HG02571 (cell line): Measurements from ENCODE around the gene RNF220.

ENCODE experiments used
- ATAC-seq: cut with Tn5 transposase; IDR thresholded peaks from one replicate; pipeline ENCODE4 v1.9.1; 2021; ENCODE audit warnings: mild to moderate bottlenecking, moderate library complexity; ENCODE audit not compliant: unreplicated experiment

The RNF220 gene

GRCh38 chr1:44576456-44577150 lies 171.5 kb downstream of the RNF220 start:
- no peak for ATAC-seq

DNA sequence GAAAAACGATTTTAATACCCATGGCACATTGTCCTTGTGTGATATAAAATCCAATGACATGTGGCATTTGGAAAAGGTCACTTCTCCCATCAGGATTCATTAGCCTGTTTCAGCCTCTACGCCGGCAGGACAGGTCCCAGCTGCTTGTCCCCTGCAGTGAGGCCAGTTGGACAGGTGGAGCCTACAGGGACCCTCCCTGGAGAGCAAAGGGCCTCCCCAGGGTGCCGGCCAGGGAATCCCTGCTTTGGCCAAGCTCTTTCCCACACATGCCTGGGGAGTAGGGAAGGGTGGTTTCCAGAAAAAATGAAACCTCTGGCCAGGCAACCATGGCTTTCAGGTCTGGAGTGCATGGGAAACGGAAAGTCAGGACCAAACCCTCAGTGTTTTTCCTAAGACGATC lies 176.2 kb downstream of the RNF220 start:
- ATAC-seq: no peak

DNA sequence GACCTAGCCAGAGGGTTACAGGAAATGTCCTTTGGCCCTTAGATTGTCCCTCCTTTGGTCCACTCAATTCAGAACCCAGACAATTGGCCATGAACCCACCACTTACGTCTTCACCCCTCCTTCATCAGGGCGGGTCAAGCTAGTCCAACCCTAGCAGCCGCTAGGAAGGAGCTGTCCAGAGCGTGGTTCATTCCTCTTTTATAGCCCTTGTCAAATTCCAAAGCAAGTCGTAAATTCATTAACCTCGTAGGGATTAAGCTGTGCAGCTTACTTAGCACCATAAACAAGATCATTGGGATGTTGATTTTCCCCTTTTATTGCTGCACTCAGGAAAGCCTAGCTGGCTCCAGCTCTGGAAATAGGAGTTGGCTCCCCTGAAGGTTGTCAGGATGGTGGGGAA lies 179.1 kb downstream of the RNF220 start:
- ATAC-seq: no peak

DNA sequence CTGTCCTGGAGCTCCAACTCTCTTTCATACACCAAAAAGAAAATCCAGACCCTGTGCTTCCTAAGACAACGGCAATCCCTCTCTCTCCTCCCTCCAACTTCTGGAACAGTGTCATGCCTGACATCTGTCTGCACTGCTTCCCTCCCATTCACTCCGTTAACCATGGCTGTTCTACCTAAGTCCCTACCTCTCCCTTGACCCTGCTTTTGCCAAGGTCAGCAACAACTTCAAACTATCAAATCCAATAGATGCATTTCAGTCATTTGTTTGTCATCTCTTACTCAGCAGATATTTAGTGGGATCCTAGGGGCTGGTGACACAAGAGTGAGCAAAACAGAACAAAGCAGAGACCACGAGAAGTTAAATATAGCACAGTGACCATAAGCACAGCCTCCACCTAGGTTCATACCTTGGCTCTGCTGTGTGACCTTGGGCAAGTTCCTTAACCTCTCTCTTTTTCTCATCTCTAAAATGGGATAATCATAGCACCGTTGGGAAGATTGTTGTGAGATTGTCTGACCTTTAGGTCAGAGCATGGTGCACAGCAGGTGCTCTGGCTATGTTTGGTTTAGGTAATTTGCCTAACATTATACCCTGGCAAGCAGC lies 180.4 kb downstream of the RNF220 start:
- ATAC-seq: no peak

- no peak for ATAC-seq
Observed at GRCh38 chr1:44587796-44588460, 182.9 kb downstream of the RNF220 start.

DNA sequence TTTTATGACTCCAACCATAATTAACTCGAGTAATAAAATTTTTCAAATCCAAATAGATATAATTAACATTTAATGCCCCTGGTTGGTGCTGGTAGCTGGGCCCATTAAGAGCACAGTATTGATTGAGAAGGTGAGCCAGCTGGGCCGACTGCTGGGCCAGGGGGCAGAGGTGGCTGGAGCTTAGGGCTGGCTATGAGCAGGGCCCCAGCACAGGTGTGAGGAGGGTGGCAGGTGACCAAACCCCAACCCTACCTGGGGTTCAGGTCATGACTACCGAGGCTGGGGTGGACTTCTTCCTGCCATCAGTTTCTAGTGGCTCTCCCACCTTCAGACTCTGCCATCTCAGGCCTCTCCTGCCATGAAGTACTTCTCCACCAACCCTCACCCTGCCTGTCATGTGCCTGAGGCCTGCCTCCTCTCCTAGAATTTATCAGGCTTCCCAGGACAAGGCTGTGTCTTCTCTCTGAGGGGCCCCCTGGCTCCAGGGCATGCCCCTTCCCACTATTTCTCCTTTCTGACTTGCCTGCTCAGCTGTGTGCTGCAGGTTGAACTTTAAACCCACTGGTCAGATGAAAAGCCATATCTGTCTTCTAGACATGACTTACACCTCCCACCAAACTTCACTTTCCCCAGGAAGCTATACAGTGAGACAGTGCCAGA lies 183.6 kb downstream of the RNF220 start:
- ATAC-seq: no peak

- ATAC-seq: no peak
Observed at GRCh38 chr1:44590475-44590874, 185.4 kb downstream of the RNF220 start.

GRCh38 chr1:44591381-44591780 lies 186.3 kb downstream of the RNF220 start:
- no peak for ATAC-seq

DNA sequence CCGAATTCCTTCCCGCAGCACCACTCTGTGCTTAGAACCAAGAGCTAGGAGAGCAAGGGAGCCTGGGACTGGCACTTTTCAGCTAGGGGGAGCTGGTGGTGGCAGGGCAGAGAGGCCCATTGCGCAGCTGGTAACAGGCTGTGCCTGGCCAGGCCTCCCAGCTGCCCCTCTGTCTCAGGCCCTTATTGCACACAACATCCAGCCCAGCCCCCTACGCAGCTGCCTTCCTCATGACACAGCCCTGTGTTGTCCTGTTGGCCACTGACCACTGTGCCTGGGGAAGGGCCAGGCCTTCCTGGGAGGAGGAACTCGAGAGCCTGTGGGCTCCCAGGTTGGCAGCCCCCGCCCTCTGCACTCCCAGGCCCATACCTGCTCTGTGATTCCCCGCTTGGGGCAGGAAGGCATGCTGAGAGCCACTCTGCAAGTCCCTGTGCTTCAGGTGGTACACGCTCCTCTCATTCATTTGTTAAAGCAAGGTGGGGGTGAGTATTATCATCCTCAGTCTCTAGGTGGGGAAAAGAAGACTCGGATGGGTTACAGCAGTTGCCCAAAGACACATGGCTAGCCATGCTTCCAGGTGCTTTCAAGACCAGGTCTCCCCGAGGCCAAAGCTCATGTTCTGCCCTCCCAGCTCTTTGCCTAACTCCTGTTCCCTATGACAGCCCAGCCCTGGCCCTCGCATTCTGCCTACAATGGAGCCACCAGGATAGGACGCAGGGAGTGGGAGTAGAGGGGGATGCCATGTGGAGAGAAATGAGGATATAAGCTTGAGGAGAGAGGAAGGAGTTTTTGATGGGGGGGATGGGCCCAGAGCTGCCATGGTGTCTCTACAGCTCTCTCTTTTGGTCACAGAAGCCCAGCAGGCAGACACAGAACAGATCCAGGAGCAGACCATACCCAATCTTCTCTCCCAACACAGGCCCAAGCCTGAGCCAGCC lies 187.4 kb downstream of the RNF220 start:
- no peak for ATAC-seq

DNA sequence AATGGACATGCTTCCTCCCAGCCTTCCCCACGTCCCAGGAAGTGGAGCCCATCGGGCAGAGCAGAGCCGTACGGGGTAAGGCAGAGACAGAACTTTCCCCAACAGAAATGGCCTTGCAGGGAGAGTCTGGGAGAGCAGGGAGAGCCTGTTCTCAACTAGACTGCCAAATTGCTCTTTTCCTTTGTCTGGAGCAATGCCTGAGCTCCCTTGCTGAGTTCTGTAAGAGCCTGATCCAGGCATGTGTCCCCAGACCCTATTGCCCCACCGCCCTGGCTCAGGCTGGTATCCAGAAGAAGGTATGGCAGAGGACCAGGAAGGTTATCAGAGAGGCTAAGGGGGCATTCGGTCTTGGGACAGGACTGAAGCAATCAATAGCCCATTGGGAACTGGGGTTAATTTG lies 189.3 kb downstream of the RNF220 start:
- ATAC-seq: no peak

GRCh38 chr1:44594871-44595735 lies 190.0 kb downstream of the RNF220 start:
- peak; percentile 51 for ATAC-seq

GRCh38 chr1:44596511-44596910 lies 191.5 kb downstream of the RNF220 start:
- no peak for ATAC-seq

DNA sequence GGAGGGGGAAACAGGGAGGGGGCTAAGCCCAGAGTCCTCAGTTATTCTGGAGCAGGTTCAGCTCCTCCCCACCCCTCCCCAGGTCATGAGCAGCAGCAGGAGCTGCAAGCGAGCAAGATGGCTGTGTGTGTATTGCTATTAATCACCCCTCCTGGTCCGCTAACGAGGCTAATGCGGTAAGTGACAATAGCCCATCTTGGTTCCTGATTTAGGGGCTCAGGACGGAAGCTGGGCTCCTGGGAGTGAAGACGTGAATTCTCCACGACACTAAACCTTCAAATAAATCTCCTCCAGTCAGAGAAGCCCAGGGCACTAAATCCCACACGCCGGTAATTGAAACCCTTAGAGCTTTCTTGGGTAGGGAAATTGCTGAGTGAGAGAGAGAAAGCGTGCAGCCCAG lies 193.1 kb downstream of the RNF220 start:
- ATAC-seq: no peak

GRCh38 chr1:44602634-44603628 lies 197.9 kb downstream of the RNF220 start:
- ATAC-seq: no peak

DNA sequence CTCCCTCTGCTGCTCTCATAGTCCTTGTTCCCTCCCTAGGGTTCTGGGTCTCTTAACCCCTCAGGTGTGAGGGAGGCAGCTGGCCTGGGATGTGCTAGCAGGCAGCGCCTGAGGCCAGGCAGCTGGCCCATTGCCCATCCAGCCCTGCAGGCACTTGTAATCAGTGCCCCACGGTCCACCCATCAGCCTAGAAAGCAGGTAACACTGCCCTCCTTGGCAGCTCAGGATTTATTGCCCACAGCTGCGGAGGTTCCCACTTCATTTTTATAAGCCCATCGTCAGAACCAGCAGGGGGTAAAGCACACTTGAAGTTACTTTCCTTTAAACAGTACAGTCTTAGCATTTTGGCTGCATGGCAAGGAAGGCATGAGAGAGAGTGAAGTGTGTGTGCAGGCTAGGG lies 198.7 kb downstream of the RNF220 start:
- no peak for ATAC-seq

DNA sequence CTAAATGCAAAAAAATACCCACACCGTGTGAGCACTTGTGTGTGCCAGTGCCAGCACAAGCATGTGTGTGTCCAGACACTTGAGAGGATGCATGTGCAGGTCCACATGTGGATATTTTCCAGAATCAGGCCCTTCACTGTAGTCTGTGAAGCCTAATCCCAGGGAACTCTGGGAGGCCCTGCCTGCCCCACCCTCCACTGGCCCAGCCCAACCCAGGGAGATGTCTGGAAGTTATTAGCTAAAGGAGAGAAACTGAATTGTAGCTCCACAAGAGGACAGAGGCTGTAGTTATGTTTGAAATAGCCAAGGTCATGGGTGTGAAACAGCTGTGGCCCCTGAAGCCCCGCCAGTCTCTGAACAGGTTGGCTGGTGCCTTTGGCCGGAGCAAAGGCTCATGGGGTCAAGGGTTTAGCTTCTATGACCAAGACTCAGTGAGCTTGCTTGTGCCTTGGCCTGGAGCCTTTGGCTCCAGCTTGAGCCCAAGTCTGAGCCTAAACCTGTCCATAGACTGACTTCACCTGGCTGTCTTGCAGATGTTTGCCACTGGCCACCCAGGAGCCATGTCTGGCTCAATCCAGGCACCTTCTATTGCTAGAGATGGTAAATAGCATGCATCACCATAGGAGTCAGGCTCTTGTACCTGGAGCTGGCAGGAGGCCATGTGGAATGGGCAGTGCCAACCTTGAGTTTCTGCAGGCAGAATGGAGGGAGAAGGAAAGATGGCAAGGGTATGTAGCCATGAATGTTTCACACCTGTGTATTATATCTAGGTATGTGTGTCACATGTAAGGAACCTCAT lies 199.3 kb downstream of the RNF220 start:
- ATAC-seq: no peak

DNA sequence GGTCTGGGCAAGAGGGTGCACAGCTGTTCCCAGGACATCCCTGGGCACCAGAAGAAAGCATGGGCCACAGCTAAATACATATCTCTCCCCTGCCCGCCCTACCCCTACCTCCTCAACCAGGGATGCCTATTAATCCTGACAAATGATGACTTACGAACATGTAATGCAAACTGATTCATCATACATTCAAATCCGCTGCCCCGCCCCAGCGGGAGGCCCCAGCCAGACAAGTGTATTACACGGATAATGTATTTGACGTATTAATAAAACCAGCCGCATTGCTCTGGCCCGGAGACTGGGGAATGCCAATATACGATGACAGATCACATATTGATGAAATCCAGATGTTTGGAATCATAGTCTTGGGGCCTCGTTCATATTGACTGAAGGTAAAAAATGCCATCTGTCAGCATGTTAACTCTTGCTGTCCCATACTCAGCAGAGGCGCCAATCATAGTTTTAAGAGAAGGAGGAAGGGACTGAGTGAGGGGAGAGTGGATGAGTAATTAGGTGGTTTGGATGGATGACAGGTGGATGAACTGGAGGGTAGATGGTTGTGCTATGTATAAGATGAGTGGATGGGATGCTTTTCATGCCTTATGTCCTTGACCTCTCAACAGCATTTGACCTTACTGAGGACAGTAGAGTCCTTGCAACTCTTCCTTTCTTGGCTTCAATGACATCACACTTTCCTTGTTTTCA lies 201.0 kb downstream of the RNF220 start:
- no peak for ATAC-seq
